Measurements from ENCODE around the gene TNIP3. TPM values are rescaled to one million over a fixed set of nuclear protein-coding genes. Genes with fewer than 3 reads are reported as not detected.

TNIP3 gene
- total RNA-seq, 2 donors from 2014 or later, result not detected

GRCh38 chr4:121093261-121093660, 70.9 kb downstream of the TNIP3 start:
- Histone ChIP-seq H3K36me3 (no peaks in the 10 kb centered on the region), H3K27ac (no peak overlapping the region), H3K4me1 (no peaks in the 10 kb centered on the region), H3K27me3 (no peaks in the 10 kb centered on the region), H3K9me3 (no peaks in the 10 kb centered on the region), H3K4me3 (no peak overlapping the region)
- no peak for DNase-seq (ENCODE audit: low spot score)
- TF ChIP-seq, protein P1, sequence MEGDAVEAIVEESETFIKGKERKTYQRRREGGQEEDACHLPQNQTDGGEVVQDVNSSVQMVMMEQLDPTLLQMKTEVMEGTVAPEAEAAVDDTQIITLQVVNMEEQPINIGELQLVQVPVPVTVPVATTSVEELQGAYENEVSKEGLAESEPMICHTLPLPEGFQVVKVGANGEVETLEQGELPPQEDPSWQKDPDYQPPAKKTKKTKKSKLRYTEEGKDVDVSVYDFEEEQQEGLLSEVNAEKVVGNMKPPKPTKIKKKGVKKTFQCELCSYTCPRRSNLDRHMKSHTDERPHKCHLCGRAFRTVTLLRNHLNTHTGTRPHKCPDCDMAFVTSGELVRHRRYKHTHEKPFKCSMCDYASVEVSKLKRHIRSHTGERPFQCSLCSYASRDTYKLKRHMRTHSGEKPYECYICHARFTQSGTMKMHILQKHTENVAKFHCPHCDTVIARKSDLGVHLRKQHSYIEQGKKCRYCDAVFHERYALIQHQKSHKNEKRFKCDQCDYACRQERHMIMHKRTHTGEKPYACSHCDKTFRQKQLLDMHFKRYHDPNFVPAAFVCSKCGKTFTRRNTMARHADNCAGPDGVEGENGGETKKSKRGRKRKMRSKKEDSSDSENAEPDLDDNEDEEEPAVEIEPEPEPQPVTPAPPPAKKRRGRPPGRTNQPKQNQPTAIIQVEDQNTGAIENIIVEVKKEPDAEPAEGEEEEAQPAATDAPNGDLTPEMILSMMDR (IDR thresholded peaks at IDR 0.05), result no peak

DNA sequence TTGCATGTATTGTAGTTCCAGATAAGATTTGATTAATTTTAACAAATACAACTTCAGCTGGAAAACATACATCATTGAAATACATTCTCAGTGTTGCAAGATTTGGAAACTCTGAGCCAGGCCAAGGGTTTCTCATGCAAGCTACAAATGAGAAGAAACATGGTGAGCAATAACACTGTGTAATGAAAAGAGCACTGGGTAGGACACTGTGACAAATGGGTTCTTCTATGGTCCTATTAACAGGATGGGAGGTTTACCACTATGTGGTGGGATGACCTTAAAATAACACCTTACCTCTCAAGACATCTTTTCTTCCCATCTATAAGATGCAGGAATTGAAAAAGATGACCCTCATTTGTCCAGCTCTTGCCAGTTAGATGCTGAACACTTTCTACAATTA, 72.2 kb downstream of the TNIP3 start:
- no peak for DNase-seq (ENCODE audit: low spot score)
- Histone ChIP-seq H3K9me3 (no peaks in the 10 kb centered on the region), H3K36me3 (no peaks in the 10 kb centered on the region), H3K4me3 (no peak overlapping the region), H3K27me3 (no peaks in the 10 kb centered on the region), H3K27ac (no peak overlapping the region), H3K4me1 (no peaks in the 10 kb centered on the region)
- TF ChIP-seq, protein P1 (IDR thresholded peaks at IDR 0.05), result no peak

DNA sequence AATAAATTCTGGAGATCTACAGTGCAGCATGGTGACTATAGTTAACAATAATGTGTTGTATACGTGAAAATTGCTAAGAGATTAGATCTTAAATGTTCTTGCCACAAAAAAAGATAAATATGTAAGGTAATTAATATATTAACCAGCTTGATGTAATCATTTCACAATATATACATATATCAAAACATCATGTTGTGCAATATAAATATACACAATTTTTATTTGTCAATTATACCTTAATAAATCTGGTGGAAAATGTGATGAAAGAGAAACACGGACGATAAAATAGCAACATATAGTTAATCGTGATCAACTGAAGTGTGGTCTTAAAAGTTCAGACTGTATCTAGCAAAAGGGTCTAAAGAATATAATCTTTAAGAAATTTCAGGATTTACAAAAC, 75.3 kb downstream of the TNIP3 start:
- H3K36me3 ChIP-seq, result no peaks in the 10 kb centered on the region
- no peak for DNase-seq (ENCODE audit: low spot score)

More for the DNA sequence above, 75.3 kb downstream of the TNIP3 start:
- H3K27me3 ChIP-seq, result no peaks in the 10 kb centered on the region
- TF ChIP-seq, protein P1 (IDR thresholded peaks at IDR 0.05), result no peak
- no peaks in the 10 kb centered on the region for H3K9me3 ChIP-seq
- H3K27ac ChIP-seq, result no peak overlapping the region
- no peak overlapping the region for H3K4me3 ChIP-seq
- H3K4me1 ChIP-seq, result no peaks in the 10 kb centered on the region

Other genes with a start within 250 kb of the TNIP3 start
- gene PRDM5, start 241.6 kb downstream of the TNIP3 start, total RNA-seq, result 10 to 100 TPM in 1 of 2 donors, 1 to 10 TPM in 1; 8.1 to 12.8 TPM
- 1 to 10 TPM in 1 of 2 donors, under 1 TPM in 1; 0.51 to 5.4 TPM for gene NDNF, start 91.8 kb downstream of the TNIP3 start, total RNA-seq
- 1 to 10 TPM; 1.6 to 1.8 TPM for gene QRFPR, start 216.7 kb upstream of the TNIP3 start, total RNA-seq